Heart left ventricle (tissue), 16 donors: ENCODE data around the gene ENKD1. TPM values are rescaled to one million over a fixed set of nuclear protein-coding genes. Genes with fewer than 3 reads are reported as not detected.

Experiments used
- ATAC-seq, 4 donors: fragments of 200-7000 bp; cut with Tn5 transposase; one replicate each; pipeline ENCODE4 v1.9.1; 2020 to 2022; ENCODE audit warnings: moderate library complexity in 4 of 4, mild to moderate bottlenecking in 3 of 4, moderate number of reproducible peaks in 1 of 4
- DNase-seq, 5 donors: peaks; one replicate each; pipeline ENCODE4 v3.0.0-alpha.2; 2020
- H3K27ac ChIP-seq, 12 donors: fragments of 200-600 bp; sonication (generic) in 4 of 12; one replicate each; pipeline versions ENCODE4 v1.5.0 to v1.8.0; 2016 to 2022; ENCODE audit warnings: mild to moderate bottlenecking in 2 of 12
- H3K27me3 ChIP-seq, 9 donors: fragments of 200-600 bp; sonication (generic) in 2 of 9; one replicate each; pipeline versions ENCODE4 v1.5.1 to v1.8.0; 2016 to 2022; ENCODE audit warnings: mild to moderate bottlenecking in 3 of 9
- H3K36me3 ChIP-seq, 9 donors: fragments of 200-600 bp; sonication (generic) in 2 of 9; one replicate each; pipeline versions ENCODE4 v1.5.0 to v1.8.0; 2018 to 2022; ENCODE audit warnings: mild to moderate bottlenecking in 2 of 9
- H3K4me1 ChIP-seq, 12 donors: fragments of 200-600 bp; sonication (generic) in 4 of 12; one replicate each; pipeline versions ENCODE4 v1.5.0 to v1.8.0; 2016 to 2022; ENCODE audit warnings: mild to moderate bottlenecking in 3 of 12
- H3K4me3 ChIP-seq, 12 donors: fragments of 200-600 bp; sonication (generic) in 4 of 12; one replicate each; pipeline versions ENCODE4 v1.5.0 to v1.8.0; 2017 to 2022; ENCODE audit warnings: mild to moderate bottlenecking in 9 of 12, moderate library complexity in 4 of 12
- H3K9me3 ChIP-seq, 12 donors: fragments of 200-600 bp; sonication (generic) in 4 of 12; one replicate each; pipeline versions ENCODE4 v1.5.0 to v1.8.0; 2016 to 2022; ENCODE audit warnings: mild to moderate bottlenecking in 1 of 12
- CTCF ChIP-seq, 12 donors: fragments of 200-600 bp; sonication (generic) in 4 of 12; IDR thresholded peaks; one replicate each; pipeline versions ENCODE4 v1.5.0 to v1.8.0; 2018 to 2022; ENCODE audit warnings: antibody characterized with exemption in 12 of 12, mild to moderate bottlenecking in 5 of 12
- POLR2A ChIP-seq, 2 donors: fragments of 450-650 bp; IDR thresholded peaks; one replicate each; pipeline ENCODE4 v1.6.1; 2017; ENCODE audit warnings: antibody characterized with exemption in 2 of 2, mild to moderate bottlenecking in 2 of 2, moderate library complexity in 2 of 2
- WGBS, 4 donors: extraction: QIAGEN DNeasy Blood & Tissue Kit in 2 of 4; methylation state at CpG; one replicate each; pipeline versions ENCODE4 v1.1.5 to v1.1.7; 2013 to 2018; 5-methylcytosine and 5-hydroxymethylcytosine counted together
- intact Hi-C, 10 donors: fragments of 100-400 bp; cut with DNase I; formaldehyde crosslinking; loops; one replicate each; pipeline versions ENCODE4 v1.11.1 to v1.14.2; 2022
- polyA plus RNA-seq, 2 donors: library from polyadenylated mRNA; stranded (reverse); fragments of 200-250 nt; gene quantifications; one replicate each; pipeline ENCODE4 v1.2.3, GENCODE V29; 2013
- total RNA-seq, 9 donors: library from RNA; depleted of rRNA in 2 of 9; stranded (reverse); fragments of >200 nt in 2 of 9; fragmentation: NEBNext Ultra II Directional in 3 of 9; extraction: Animal tissue kit (Norgen Biotek cat#: 25700) in 3 of 9; gene quantifications; one replicate each; pipeline versions ENCODE4 v1.1.0 to v1.2.4, GENCODE V29; 2016 to 2023
- donor health status: ischemic (EF 13 %, LVEDD 7.1; RV severe dilation, severe dysfunction).
- donor health status: healthy with polysubstance abuse.
- donor health status: DM: no; HTN: yes; CAD: no.
- donor health status: DM: no; HTN: no; CAD: no.
- donor health status: ischemic (EF 25% LVEDD 6.9; RV normal size, moderate dysfunction).
- donor health status: ischemic (EF 25% LVEDD 5.7; RV mildly dilated, moderate dysfunction).
- donor health status: healthy.
- donor health status: DM: yes; HTN: yes; CAD: no.
- donor health status: ischemic (EF 35%, LVEDD 5.7; RV mildly dilated, moderate dysfunction).
- donor health status: nonischemic (EF 11% LVEDD 7.7; RV severe dilation, severe dysfunction).
- donor health status: DM: yes; HTN: yes; CAD: no.
- donor health status: PGD.
- donor health status: ischemic (EF 29% LVEDD 5.4; RV normal size, mild dysfunction).
- donor health status: nonischemic (EF 23%, LVEDD 6.1; RV moderate dilation, normal function).

The ENKD1 gene
- total and polyA plus RNA-seq, 11 donors, result 7.6 to 26.9 (median 10.6) TPM

- 88 to 95% (median 92%) methylated on average over 5 of the region's 5 CpGs for WGBS, 4 donors
- DNase-seq (no peak), ATAC-seq (no peak)
- no peak overlapping the region for H3K27ac ChIP-seq
- no peaks in the 10 kb centered on the region for H3K27me3 ChIP-seq
- no peaks in the 10 kb centered on the region for H3K36me3 ChIP-seq
- peaks cover 0 to 27% (median 11%) of the 10 kb centered on the region in 12 donors for H3K4me1 ChIP-seq
- intact Hi-C loops, result no loop called here
- no peaks in the 10 kb centered on the region for H3K9me3 ChIP-seq
- H3K4me3 ChIP-seq, result no peak overlapping the region
- TF ChIP-seq CTCF (IDR thresholded peaks at IDR 0.05) (no peak), POLR2A (IDR thresholded peaks at IDR 0.05) (no peak)
Observed at GRCh38 chr16:67713647-67714273, 47.2 kb upstream of the ENKD1 start.

- no peak overlapping the region for H3K27ac ChIP-seq
- WGBS, 4 donors, result 96 to 97% (median 96%) methylated on average over 6 of the region's 6 CpGs
- H3K36me3 ChIP-seq, result no peaks in the 10 kb centered on the region
- TF ChIP-seq POLR2A (IDR thresholded peaks at IDR 0.05) (no peak), CTCF (IDR thresholded peaks at IDR 0.05) (no peak)
- no peaks in the 10 kb centered on the region for H3K27me3 ChIP-seq
- DNase-seq (no peak), ATAC-seq (no peak)
- H3K9me3 ChIP-seq, result no peaks in the 10 kb centered on the region
- intact Hi-C loops, result no loop called here
- peaks cover 0 to 8% (median 0%) of the 10 kb centered on the region in 12 donors for H3K4me1 ChIP-seq
- no peak overlapping the region for H3K4me3 ChIP-seq
Observed at GRCh38 chr16:67710607-67711006, 44.1 kb upstream of the ENKD1 start.

- Histone ChIP-seq H3K27me3 (no peaks in the 10 kb centered on the region), H3K27ac (no peak overlapping the region)
- 91 to 100% (median 98%) methylated on average over 1 of the region's 1 CpG for WGBS, 4 donors
Observed at GRCh38 chr16:67709050-67709449, 42.5 kb upstream of the ENKD1 start.

GRCh38 chr16:67708368-67708771, 41.8 kb upstream of the ENKD1 start:
- TF ChIP-seq POLR2A (IDR thresholded peaks at IDR 0.05) (no peak), CTCF (IDR thresholded peaks at IDR 0.05) (no peak)
- DNase-seq, result no peak
- Histone ChIP-seq H3K4me1 (peaks cover 0 to 13% (median 2%) of the 10 kb centered on the region in 12 donors), H3K27ac (no peak overlapping the region), H3K36me3 (peaks cover 0 to 3% (median 0%) of the 10 kb centered on the region in 9 donors), H3K9me3 (no peaks in the 10 kb centered on the region), H3K27me3 (no peaks in the 10 kb centered on the region), H3K4me3 (no peak overlapping the region)
- peak in 1 of 4 donors; percentile 61 for ATAC-seq
- WGBS, 4 donors, result 50 to 83% (median 70%) methylated on average over 2 of the region's 2 CpGs
- intact Hi-C loops, result no loop called here

More at GRCh38 chr16:67709050-67709449, 42.5 kb upstream of the ENKD1 start:
- no peak overlapping the region for H3K4me3 ChIP-seq
- H3K9me3 ChIP-seq, result no peaks in the 10 kb centered on the region
- ATAC-seq (no peak), DNase-seq (no peak)
- H3K4me1 ChIP-seq, result peaks cover 0 to 6% (median 0%) of the 10 kb centered on the region in 12 donors
- intact Hi-C loops, result no loop called here
- peaks cover 0 to 3% (median 0%) of the 10 kb centered on the region in 9 donors for H3K36me3 ChIP-seq
- TF ChIP-seq CTCF (IDR thresholded peaks at IDR 0.05) (no peak), POLR2A (IDR thresholded peaks at IDR 0.05) (no peak)
